ENCODE results near the gene LHFPL4.

DNA sequence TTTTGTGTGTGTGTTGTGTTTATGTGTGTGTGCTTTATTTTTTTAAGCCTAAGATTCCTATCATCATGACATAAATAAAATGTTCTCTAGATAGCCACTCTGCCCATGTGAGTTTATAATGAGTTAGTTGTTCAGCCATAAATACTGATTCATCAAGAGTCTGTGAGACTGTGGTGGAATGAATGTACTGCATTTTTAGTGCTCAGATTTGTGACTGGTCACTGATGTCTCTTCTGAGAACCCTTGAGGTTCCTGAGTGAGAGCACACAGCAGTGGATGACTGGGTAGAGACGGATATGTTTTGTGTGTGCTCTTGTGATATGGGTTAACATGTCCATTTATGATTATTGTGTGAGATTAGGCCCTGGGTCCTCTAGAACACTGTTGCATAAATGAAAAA lies 105.0 kb downstream of the LHFPL4 start:
- TF ChIP-seq TAF1 (conservative IDR thresholded peaks at IDR 0.05) (no peak), GABPA (IDR thresholded peaks at IDR 0.05 in 1 of 2, conservative IDR thresholded peaks at IDR 0.05 in 1 of 2) (no peak), RAD21 (IDR thresholded peaks at IDR 0.05) (no peak), RXRA (IDR thresholded peaks at IDR 0.05) (no peak)
- TF ChIP-seq, protein P1, sequence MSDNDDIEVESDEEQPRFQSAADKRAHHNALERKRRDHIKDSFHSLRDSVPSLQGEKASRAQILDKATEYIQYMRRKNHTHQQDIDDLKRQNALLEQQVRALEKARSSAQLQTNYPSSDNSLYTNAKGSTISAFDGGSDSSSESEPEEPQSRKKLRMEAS (IDR thresholded peaks at IDR 0.05): no peak
- TF ChIP-seq, protein P2, sequence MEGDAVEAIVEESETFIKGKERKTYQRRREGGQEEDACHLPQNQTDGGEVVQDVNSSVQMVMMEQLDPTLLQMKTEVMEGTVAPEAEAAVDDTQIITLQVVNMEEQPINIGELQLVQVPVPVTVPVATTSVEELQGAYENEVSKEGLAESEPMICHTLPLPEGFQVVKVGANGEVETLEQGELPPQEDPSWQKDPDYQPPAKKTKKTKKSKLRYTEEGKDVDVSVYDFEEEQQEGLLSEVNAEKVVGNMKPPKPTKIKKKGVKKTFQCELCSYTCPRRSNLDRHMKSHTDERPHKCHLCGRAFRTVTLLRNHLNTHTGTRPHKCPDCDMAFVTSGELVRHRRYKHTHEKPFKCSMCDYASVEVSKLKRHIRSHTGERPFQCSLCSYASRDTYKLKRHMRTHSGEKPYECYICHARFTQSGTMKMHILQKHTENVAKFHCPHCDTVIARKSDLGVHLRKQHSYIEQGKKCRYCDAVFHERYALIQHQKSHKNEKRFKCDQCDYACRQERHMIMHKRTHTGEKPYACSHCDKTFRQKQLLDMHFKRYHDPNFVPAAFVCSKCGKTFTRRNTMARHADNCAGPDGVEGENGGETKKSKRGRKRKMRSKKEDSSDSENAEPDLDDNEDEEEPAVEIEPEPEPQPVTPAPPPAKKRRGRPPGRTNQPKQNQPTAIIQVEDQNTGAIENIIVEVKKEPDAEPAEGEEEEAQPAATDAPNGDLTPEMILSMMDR (IDR thresholded peaks at IDR 0.05; ENCODE audit: low read depth, low read length, missing input control): no peak
- TF ChIP-seq, protein P3, sequence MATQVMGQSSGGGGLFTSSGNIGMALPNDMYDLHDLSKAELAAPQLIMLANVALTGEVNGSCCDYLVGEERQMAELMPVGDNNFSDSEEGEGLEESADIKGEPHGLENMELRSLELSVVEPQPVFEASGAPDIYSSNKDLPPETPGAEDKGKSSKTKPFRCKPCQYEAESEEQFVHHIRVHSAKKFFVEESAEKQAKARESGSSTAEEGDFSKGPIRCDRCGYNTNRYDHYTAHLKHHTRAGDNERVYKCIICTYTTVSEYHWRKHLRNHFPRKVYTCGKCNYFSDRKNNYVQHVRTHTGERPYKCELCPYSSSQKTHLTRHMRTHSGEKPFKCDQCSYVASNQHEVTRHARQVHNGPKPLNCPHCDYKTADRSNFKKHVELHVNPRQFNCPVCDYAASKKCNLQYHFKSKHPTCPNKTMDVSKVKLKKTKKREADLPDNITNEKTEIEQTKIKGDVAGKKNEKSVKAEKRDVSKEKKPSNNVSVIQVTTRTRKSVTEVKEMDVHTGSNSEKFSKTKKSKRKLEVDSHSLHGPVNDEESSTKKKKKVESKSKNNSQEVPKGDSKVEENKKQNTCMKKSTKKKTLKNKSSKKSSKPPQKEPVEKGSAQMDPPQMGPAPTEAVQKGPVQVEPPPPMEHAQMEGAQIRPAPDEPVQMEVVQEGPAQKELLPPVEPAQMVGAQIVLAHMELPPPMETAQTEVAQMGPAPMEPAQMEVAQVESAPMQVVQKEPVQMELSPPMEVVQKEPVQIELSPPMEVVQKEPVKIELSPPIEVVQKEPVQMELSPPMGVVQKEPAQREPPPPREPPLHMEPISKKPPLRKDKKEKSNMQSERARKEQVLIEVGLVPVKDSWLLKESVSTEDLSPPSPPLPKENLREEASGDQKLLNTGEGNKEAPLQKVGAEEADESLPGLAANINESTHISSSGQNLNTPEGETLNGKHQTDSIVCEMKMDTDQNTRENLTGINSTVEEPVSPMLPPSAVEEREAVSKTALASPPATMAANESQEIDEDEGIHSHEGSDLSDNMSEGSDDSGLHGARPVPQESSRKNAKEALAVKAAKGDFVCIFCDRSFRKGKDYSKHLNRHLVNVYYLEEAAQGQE (IDR thresholded peaks at IDR 0.05): no peak

Data from liver (tissue), 3 donors.